Measurements from ENCODE around the gene CYP11A1.

GRCh38 chr15:74333093-74333492, 34.4 kb downstream of the CYP11A1 start:
- TF ChIP-seq REST (IDR thresholded peaks at IDR 0.05; ENCODE audit: insufficient replicate concordance, low read depth) (no peak), CTCF (IDR thresholded peaks at IDR 0.05; ENCODE audit: insufficient read depth, low read length) (no peak), GABPA (IDR thresholded peaks at IDR 0.05; ENCODE audit: low read depth) (no peak), POLR2AphosphoS5 (IDR thresholded peaks at IDR 0.05; ENCODE audit: low read depth) (no peak)

All from HL-60 (cell line).